HG03571 (cell line): ENCODE results near the gene SH3RF3.

Experiments
- ATAC-seq: cut with Tn5 transposase; IDR thresholded peaks from one replicate; pipeline ENCODE4 v1.9.1; 2021; ENCODE audit not compliant: unreplicated experiment

The SH3RF3 gene

DNA sequence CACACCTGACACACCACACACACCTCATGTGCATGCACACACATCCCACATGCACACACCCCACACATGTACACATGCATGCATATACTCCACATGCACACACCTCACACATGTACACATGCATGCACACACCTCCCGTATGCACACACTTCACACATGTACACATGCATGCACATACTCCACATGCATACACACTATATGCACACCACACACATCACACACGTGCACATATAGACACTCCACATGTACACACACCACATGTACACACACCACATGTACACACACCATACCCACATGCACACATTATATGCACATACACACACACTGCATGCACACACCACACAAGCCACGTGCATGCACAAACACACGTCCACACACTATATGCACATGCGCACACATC is 384.2 kb downstream of the SH3RF3 start:
- ATAC-seq: no peak

DNA sequence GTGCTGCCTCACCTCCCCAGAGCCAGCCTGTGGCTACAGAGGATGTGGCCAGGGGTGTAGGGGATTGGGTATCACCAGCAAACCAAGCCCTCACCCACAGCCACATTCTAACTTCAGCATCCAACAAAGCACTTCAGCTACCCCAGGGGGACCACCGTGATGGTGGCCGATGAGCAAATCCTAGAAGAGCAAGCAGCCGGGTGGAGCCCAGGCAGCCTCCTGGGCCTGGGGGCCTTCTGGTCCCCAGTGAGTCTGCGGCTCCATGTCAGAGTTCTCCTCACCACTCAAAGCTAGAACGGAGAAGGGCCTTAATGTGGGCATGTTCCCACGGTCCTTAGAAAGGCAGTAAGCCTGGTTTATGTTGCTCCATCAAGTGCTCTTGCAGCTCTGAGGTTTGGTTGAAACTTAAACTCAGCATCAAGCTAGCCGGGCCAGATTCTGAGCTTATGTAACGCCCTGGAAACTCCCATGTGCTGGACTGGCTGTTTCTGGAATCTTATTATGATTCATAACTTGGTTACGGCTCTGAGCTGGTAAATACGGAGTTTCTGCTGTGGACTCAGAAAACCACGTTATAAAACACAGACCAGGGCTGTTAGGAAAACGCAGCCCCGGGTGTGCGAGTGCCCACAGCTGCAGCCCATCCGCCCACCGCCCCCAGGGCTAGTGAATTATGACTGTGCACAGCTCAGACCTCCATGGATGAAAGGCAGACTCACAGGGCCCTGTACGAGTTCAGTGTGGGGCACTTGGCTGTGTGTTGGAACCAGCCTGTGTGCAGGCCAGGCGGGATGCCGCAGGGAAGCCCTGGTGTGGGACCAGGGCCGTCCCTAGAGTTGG is 385.0 kb downstream of the SH3RF3 start:
- ATAC-seq: peak; percentile 74

DNA sequence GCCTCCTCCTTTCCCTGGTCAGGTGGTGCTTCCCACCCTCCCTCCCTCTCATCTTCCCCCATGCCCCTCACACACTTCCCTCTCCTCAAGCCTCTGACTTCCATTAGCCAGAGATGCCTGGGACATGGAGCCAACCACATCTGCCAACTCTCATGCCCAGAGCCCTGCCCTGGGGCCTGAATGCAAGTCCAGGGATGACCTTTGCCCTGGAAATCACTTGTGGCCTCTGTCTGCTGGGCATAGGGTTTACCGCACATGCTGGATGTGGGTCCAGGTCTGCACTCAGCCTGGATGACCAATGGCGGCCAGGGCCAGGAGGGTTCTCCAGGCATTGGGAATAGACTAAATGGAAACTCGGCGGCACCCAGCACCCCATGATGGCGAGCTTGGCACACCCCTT is 385.9 kb downstream of the SH3RF3 start:
- ATAC-seq: no peak

GRCh38 chr2:109516445-109517117 is 387.6 kb downstream of the SH3RF3 start:
- no peak for ATAC-seq

GRCh38 chr2:109517118-109517889 is 388.3 kb downstream of the SH3RF3 start:
- no peak for ATAC-seq

- no peak for ATAC-seq
These were observed 390.5 kb downstream of the SH3RF3 start for GRCh38 chr2:109519513-109519912.

GRCh38 chr2:109521233-109522062 is 392.4 kb downstream of the SH3RF3 start:
- ATAC-seq: no peak

DNA sequence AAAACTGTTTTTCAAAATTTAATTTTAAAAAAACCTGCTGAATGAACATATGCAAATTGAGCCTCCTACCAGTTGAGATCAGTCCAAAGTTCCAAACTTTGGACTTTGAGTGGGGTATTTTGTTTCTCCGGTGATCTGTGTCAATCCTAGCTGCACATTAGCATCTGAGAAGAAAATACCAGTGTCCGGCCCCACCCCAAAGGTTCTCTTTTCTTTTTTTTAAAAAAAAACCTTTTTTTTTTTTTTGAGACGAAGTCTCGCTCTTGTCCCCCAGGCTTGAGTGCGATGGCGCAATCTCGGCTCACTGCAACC is 393.0 kb downstream of the SH3RF3 start:
- ATAC-seq: no peak

DNA sequence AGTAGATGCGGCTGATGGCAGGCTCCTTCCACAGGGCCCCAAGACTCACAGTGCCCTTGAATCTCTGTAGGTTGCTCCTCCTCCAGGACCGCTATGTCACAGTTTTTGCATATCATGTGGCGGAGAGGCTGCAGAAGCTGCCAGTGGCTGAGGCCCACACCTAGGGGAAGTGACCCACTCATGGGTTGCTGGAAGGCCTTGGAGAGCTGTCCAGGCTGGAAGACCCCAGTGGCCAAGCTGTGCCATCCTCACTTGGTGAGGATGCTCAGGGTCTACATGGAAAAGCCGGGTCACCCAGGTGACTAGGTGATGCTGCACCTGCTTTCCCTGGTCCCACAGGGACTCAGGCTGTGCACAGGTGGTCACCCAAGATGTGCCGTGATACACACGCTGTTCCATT is 394.1 kb downstream of the SH3RF3 start:
- no peak for ATAC-seq

GRCh38 chr2:109523536-109524361 is 394.7 kb downstream of the SH3RF3 start:
- no peak for ATAC-seq

- no peak for ATAC-seq
These were observed 396.8 kb downstream of the SH3RF3 start for GRCh38 chr2:109525836-109526235.

DNA sequence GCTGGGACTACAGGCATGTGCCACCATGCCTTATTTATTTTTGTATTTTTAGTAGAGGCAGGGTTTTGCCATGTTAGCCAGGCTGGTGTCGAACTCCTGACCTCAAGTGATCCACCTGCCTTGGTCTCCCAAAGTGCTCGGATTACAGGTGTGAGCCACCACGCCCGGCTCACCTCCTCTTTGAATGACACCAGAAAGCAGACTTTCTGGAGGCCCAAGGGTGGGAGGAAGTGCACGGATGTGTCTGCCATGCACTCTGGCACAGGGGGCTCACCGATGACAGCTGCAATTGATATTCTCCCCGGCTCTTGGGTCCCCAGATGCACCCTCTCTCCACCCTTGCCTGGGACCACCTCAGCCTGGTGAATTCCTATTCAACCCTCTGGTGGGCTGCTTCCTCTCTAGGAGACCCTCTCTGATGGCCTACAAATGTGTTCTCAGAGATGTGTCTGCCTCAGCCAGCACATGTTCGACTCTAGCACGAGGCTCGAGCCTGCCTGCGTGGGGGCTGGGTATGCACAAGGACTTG is 397.5 kb downstream of the SH3RF3 start:
- no peak for ATAC-seq

DNA sequence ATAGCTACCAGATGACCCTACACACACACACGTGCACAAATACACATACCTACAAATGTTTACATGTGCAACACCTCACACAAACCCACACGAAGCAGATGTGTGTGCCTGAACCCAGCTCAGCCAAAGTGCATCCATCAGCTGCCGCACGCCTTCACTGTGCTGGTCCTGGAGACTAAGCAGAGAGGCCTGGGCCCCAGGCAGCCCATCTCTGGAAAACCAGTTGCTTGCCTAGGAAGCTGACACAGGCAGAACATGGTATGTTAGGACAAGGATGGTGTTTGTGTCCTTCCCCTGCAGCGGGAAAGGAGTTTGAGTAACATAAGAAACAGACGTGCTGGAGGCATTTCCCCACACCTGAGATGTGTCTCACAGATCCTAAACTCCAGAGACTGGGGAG is 398.1 kb downstream of the SH3RF3 start:
- no peak for ATAC-seq

DNA sequence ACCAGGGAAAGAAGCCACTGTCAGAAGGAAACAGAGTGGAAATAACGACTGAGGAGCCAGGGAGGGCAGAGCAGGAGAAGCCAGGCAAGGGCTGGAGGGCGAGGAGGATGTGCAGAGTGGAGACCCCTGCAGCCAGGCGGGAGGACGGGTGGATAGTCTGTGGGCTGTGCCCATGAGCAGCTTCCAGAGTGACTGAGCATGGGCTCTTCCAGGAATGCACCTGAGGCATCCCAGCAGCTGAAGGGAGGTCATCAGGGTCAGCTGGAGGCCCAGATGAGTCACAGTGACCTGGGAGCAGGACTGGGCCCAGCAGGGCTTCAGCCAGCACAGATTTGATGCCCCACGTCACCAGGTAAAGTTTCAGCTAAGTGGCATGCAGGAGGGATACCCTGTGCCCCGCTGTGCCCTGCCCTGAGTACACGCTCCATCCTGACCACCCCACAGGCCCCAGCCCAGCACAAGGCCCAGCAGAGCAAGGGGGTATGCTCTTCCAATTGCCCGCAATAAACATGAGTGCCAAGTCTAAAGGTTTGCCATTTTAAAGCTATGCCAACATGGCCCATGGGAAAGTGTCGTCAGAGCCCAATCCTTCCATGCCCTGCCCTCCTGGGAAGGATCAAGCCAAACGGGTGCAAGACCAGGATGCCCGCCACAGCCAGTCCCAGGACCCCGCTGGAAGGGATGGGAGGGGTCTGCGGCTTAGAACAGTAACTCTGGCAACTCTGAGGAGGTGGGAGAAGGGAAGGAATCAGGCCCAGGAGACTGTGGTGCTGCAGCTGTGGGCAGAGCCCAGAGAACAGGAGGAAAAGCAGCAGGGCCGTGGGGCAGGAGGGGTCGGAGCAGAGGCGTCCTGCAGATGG is 399.1 kb downstream of the SH3RF3 start:
- no peak for ATAC-seq

- no peak for ATAC-seq
These were observed 400.0 kb downstream of the SH3RF3 start for GRCh38 chr2:109528811-109529501.

DNA sequence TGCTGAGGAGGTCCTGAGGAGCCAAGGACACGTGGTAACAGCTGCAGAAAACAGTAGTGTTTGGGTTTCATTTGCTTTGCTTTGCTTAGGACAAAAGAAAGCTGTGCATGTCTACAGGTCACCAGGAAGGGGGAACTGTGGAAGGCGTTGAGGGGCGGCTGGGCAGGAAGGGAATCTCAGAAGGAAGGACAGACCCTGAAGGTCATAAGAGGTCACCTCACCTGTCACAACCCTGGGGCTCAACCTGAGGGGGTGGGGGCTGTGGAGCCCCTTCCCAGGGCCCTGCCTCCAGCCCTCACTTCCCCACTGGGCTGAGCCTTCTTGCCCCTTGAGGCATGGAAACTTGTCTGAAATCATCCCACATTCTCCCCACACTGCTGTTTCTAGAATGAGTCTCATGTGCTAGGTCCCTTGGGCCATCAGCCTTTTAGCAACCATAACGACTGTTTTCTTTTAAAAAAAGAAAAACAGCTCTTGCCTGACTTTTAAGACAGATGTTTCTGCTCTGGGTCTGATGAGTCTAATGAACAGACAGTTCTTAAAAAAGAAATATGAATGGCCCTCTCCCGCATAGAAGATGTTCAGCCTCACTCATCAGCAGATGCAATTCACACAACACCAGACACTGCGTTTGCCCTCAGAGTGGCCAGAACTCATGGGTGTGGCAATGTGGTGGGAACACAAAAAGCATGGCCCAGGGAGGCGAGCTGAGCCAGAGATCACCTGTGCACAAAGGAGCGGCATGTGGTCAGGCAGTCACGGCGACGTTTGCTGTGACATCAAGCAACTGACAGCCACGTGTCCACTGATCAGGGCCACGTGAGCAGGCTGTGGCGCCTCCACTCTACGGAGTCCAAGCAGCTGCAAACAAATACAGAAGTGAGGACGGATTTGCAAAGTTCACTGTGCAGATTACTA is 400.8 kb downstream of the SH3RF3 start:
- ATAC-seq: no peak

DNA sequence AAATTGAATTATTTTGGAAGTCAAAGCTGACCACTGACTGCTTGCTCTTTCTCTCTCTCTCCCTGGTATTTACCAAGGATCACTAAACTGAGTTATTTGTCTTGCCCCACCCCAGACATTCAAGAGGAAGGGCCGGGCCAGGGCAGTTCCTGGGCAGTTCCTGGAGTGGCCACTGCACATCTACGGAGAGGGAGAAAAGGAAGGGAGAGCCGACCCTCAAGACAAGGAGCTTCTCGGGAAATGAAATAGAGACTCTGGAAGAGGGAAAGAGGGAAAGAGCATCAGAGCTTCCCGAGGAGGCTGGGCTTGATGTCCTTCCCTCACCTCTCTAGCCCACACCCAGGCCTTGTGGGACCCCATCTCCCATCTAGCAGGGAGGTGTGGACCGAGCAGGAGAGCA is 401.7 kb downstream of the SH3RF3 start:
- no peak for ATAC-seq
